NCI-H345 treated with DMSO at 0.1 percent for 48 hours (cell line): ENCODE measurements around the gene INA.

ENCODE experiments used
- DNase-seq: peaks from one replicate; lab custom pipeline; 2025; ENCODE audit not compliant: unreplicated experiment; lab: John Stamatoyannopoulos, UW

INA gene

DNA sequence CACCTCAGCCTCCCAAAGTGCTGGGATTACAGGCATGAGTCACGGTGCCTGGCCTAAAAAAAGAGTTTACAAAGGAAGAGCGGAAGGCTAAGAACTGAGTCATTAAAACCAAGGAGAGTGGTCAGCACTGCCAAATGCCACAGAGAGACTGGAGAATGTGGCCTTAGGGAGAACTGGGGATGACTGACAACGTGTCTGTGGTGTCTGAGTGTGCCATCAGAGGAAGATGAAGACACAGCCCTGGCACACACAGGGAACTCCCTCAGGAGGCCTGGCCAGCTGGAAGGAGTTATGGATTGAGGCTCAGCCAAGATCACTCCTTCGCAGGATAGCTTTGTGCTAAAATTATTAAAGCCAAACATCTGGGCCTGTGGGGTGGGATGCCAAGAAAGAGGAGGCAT, 3.9 kb upstream of the INA start:
- no peak for DNase-seq

- no peak for DNase-seq
These were observed 565 bp upstream of the INA start for GRCh38 chr10:103276251-103276895.

- DNase-seq = no peak
These were observed 987 bp downstream of the INA start for GRCh38 chr10:103277713-103278536.

DNA sequence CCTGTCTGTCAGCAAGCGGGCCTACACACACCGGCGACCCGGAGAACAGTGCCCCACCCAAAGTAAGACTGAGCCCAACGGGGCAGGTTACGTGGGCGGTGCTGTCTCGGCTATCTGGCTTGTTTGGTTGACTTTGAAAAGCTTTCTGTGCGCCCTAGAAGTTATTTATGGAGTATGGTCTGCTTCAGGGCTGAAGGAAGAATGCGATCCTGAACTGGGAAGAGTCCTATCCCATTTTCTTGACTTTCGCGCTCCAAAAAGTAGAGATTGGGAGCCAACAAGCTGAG, 1.5 kb downstream of the INA start:
- no peak for DNase-seq

GRCh38 chr10:103278862-103279298, 1.9 kb downstream of the INA start:
- DNase-seq = peak; percentile 8

DNA sequence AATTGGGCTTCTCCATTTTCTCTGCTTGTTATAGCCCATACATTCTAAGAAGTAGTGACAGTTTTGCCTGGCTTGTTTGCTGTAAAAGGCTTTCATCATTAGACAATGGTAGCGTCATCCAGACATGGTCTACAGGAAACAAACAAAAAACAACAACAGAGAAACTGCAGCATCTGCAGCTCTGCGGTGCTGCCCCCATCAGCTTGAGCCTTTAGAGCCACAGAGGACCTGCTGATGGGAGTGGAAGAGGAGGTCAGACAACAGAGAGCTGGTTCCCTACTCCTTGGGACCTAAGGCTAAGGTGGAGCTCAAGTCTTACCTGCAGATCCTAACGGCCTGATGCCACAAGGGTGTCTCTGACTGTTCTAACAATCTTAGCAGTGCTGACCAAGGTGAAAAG, 3.1 kb downstream of the INA start:
- peak; percentile 4 for DNase-seq

- DNase-seq = no peak
These were observed 3.6 kb downstream of the INA start for GRCh38 chr10:103280506-103280905.

DNA sequence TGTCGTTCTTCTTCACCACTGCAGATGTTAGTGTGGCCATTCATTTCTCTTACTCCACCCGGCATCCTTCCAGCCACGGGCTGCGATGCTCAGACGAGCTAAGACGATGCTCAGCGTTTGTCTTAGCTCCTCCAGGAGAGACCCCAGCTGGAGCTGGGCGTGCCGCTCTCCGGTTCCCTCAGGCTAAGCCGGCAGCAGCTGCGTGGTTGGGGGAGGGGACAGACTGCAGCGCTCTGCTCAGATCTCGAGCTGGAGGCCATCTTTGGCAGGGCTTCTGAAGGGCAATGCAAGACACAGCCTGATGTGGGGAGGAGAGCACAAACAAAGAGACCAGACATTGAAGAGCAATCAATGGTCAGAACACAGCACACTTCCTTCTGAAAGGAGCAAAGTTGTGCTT, 4.8 kb downstream of the INA start:
- peak; percentile 69 for DNase-seq

GRCh38 chr10:103282961-103283360, 6.0 kb downstream of the INA start:
- no peak for DNase-seq

GRCh38 chr10:103284170-103284569, 7.2 kb downstream of the INA start:
- no peak for DNase-seq

DNA sequence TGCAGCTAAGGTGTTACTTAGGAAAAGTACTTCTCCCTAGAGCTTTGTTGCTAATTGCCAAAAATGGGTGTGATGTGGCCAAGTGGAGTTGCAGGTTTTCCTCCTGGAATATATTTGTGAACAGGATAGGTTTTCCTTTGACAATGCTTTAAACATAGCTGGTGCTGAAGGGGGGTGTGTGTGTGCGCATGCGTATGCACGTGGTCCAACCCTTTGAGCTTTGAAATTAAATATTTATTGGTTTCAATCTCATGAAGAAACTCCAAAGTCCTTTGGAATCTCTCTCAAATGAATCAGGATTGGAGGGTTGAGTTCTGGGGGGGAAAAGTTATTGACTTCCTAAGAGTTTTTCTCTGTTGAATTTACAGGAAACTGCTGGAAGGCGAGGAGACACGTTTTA, 11.1 kb downstream of the INA start:
- no peak for DNase-seq

- no peak for DNase-seq
These were observed 14.7 kb downstream of the INA start for GRCh38 chr10:103291588-103291987.

GRCh38 chr10:103295374-103296015, 18.6 kb downstream of the INA start:
- DNase-seq = no peak

GRCh38 chr10:103307594-103307993, 30.7 kb downstream of the INA start:
- no peak for DNase-seq

GRCh38 chr10:103310197-103310596, 33.3 kb downstream of the INA start:
- DNase-seq = no peak

DNA sequence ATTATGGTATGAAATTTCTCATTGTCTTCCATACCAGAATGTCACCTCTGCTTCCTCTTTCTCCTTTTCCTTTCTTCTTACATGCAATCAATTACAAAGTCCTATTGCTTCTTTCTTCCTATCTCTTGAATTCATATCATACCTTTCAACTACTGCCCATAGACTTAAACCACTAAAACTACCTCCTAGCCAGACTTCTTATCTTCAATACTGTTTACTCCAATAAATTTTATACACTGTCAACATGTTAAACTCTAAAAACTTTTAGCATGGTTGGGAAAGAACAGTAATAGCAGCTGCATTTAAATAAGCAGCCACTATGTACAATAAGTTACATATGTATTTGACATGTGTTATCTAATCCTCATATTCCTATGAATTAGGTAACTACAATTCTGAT, 39.1 kb downstream of the INA start:
- no peak for DNase-seq

DNA sequence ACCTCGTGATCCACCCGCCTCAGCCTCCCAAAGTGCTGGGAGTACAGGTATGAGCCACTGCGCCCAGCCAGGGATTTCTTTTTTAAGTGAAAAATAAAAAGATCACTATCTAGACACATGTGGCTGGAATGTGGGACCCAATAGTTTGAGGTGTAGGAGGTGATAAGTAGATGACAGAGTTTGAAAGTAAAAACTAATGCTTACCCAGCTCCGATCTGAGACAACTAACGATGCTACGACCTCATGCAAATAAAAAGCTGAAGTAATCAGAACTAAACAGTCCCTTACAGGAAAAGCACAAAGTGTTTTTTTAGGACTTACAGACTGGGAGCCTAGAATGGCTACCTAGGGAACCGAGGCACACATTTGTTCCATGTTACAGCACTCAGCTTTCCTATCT, 51.0 kb downstream of the INA start:
- DNase-seq = no peak

- DNase-seq = peak; percentile 10
These were observed 57.1 kb downstream of the INA start for GRCh38 chr10:103333934-103334520.

- DNase-seq = no peak
These were observed 57.6 kb downstream of the INA start for GRCh38 chr10:103334567-103334966.

DNA sequence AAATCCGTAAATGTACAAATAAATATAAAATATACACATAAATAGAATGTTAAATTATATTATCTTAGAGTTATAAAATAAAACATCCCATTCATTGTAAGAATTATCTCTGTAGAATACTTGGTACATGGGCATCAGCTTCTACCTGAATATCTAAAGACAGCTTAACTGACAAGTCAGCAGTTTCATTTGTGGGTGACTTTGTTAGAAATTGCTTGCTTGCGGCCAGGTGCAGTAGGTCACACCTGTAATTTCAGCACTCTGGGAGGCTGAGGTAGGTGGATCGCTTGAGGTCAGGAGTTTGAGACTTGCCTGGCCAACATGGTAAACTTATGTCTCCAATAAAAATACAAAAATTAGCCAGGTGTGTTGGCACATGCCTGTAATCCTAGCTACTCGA, 59.4 kb downstream of the INA start:
- DNase-seq = no peak
